ENCODE data around the gene SRRM4.

GRCh38 chr12:119201789-119202543, 220.6 kb downstream of the SRRM4 start:
- TF ChIP-seq ETS1 (IDR thresholded peaks at IDR 0.05) (no peak), CTCF (conservative IDR thresholded peaks at IDR 0.05; ENCODE audit: low read depth in 2 of 2) (no peak), EZH2 (IDR thresholded peaks at IDR 0.05; ENCODE audit: low read depth, unreplicated experiment) (no peak), JUNB (IDR thresholded peaks at IDR 0.05; ENCODE audit: unreplicated experiment) (no peak), EZH2phosphoT487 (IDR thresholded peaks at IDR 0.05; ENCODE audit: unreplicated experiment) (no peak), POLR2AphosphoS5 (IDR thresholded peaks at IDR 0.05; ENCODE audit: low read depth) (no peak), CREB1 (CRISPR knock-in tag; IDR thresholded peaks at IDR 0.05; ENCODE audit: low read depth) (no peak), REST (IDR thresholded peaks at IDR 0.05; ENCODE audit: unreplicated experiment) (no peak), ZNF331 (CRISPR knock-in tag; IDR thresholded peaks at IDR 0.05; ENCODE audit: low read depth) (no peak)
